ENCODE data around the gene CFAP61. TPM values are rescaled to one million over a fixed set of nuclear protein-coding genes. Genes with fewer than 3 reads are reported as not detected.

CFAP61 gene
- polyA plus RNA-seq, 3 donors = 3.5 to 4.2 (median 4.0) TPM

Other genes with a start within 250 kb of the CFAP61 start
- 100 to 1,000 TPM; 105 to 108 (median 106) TPM for gene NAA20, start 35.2 kb upstream of the CFAP61 start, polyA plus RNA-seq (ENCODE audit: insufficient read length in 3 of 3)
- gene CRNKL1, start 66 bp upstream of the CFAP61 start, polyA plus RNA-seq (ENCODE audit: insufficient read length in 3 of 3) = 10 to 100 TPM; 47.6 to 52.3 (median 49.8) TPM

All from right renal cortex interstitium (tissue), 3 donors.